ENCODE data around the gene ZFAND2A.
"Not testable (repeated sequence)": the region's sequence is repeated elsewhere in the genome, so short reads cannot be mapped to it uniquely, and the experiment has no call there.

Gene ZFAND2A

DNA sequence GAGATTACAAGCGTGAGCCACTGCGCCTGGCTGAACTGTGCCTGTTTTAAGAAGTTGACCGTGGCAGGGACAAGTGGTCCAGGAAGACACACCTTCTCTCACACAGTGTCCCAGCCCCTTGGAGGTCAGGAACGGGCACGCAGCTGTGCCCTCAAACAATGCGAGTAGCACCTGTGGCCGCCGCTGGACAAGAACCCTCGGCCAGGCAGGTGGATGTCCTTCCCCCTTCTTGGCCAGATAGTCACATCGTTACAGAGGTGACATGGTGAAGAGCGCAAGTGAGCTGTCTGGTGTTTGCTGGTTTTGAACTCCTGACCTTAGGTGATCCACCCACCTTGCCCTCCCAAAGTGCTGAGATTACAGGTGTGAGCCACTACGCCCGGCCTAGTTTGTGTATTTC, 8.8 kb downstream of the ZFAND2A start:
- Histone ChIP-seq H3F3A (ENCODE audit: low read depth) (no peaks in the 10 kb centered on the region), H3K4me3 (ENCODE audit: low read length, poor library complexity, severe bottlenecking) (no peak overlapping the region), H3K4me2 (ENCODE audit: low read depth, low read length, poor library complexity, severe bottlenecking) (no peak overlapping the region), H3K9me2 (replicated peaks; ENCODE audit: low read depth, low read length) (no peaks in the 10 kb centered on the region), H2AFZ (ENCODE audit: low read length) (no peak overlapping the region), H3K4me1 (ENCODE audit: insufficient read depth, low read length, poor library complexity, severe bottlenecking) (no peaks in the 10 kb centered on the region), H3K9ac (ENCODE audit: low read depth, low read length, poor library complexity, severe bottlenecking) (no peak overlapping the region), H3K27me3 (ENCODE audit: insufficient read depth, low read length, poor library complexity, severe bottlenecking) (no peaks in the 10 kb centered on the region), H3K36me3 (ENCODE audit: insufficient read depth, low read length) (peaks cover 44% of the 10 kb centered on the region; the same call in 1 of the 2 replicates), H3K79me2 (ENCODE audit: insufficient read depth, low read length) (peaks cover 4% of the 10 kb centered on the region; the same call in 1 of the 2 replicates), H3K9me3 (ENCODE audit: insufficient read depth, low read depth, low read length) (no peaks in the 10 kb centered on the region), H4K20me1 (ENCODE audit: insufficient read depth, low read length, poor library complexity, severe bottlenecking) (no peaks in the 10 kb centered on the region)
- TF ChIP-seq EZH2phosphoT487 (IDR thresholded peaks at IDR 0.05; ENCODE audit: borderline replicate concordance) = no peak
- TF ChIP-seq, protein P1, sequence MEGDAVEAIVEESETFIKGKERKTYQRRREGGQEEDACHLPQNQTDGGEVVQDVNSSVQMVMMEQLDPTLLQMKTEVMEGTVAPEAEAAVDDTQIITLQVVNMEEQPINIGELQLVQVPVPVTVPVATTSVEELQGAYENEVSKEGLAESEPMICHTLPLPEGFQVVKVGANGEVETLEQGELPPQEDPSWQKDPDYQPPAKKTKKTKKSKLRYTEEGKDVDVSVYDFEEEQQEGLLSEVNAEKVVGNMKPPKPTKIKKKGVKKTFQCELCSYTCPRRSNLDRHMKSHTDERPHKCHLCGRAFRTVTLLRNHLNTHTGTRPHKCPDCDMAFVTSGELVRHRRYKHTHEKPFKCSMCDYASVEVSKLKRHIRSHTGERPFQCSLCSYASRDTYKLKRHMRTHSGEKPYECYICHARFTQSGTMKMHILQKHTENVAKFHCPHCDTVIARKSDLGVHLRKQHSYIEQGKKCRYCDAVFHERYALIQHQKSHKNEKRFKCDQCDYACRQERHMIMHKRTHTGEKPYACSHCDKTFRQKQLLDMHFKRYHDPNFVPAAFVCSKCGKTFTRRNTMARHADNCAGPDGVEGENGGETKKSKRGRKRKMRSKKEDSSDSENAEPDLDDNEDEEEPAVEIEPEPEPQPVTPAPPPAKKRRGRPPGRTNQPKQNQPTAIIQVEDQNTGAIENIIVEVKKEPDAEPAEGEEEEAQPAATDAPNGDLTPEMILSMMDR (conservative IDR thresholded peaks at IDR 0.05; ENCODE audit: low read length) = no peak

DNA sequence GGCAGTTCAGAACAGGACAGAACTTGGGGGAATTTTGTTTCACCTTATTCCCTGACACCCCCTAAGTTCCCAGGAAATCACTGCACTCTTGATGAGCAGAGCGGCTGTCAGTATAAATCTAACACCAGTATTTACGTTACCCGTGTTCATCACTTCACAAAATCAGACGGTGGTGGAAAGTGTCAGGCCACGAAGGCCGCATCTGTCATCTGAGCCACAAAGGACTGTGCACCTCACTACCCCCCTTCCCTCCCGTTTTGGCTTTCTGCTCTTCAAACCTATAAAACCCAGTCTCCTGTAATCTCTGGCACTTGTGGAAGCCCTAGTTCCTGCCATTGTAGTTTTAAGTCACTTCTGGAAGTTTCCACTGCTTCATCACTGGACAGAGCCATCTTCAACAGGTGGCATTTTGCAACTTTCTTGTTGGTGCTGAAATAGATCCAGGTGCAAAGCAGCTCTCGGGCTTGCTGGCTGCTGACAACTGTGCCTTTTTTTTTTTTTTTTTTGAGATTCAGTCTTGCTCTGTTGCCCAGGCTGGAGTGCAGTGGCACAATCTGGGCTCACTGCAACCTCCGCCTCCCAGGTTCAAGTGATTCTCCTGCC, 9.5 kb downstream of the ZFAND2A start:
- H3K4me2 ChIP-seq (ENCODE audit: low read depth, low read length, poor library complexity, severe bottlenecking) = no peak overlapping the region
- no peaks in the 10 kb centered on the region; the same call in 1 of the 2 replicates for H3K79me2 ChIP-seq (ENCODE audit: insufficient read depth, low read length)
- TF ChIP-seq EZH2phosphoT487 (IDR thresholded peaks at IDR 0.05; ENCODE audit: borderline replicate concordance) = no peak
- no peaks in the 10 kb centered on the region for H3K9me3 ChIP-seq (ENCODE audit: insufficient read depth, low read depth, low read length)
- H3K4me1 ChIP-seq (ENCODE audit: insufficient read depth, low read length, poor library complexity, severe bottlenecking) = no peaks in the 10 kb centered on the region
- peaks cover 43% of the 10 kb centered on the region; the same call in 1 of the 2 replicates for H3K36me3 ChIP-seq (ENCODE audit: insufficient read depth, low read length)
- no peaks in the 10 kb centered on the region for H3F3A ChIP-seq (ENCODE audit: low read depth)
- H3K9me2 ChIP-seq (replicated peaks; ENCODE audit: low read depth, low read length) = no peaks in the 10 kb centered on the region
- H3K27me3 ChIP-seq (ENCODE audit: insufficient read depth, low read length, poor library complexity, severe bottlenecking) = no peaks in the 10 kb centered on the region
- H4K20me1 ChIP-seq (ENCODE audit: insufficient read depth, low read length, poor library complexity, severe bottlenecking) = no peaks in the 10 kb centered on the region
- H2AFZ ChIP-seq (ENCODE audit: low read length) = no peak overlapping the region
- no peak overlapping the region for H3K4me3 ChIP-seq (ENCODE audit: low read length, poor library complexity, severe bottlenecking)
- H3K9ac ChIP-seq (ENCODE audit: low read depth, low read length, poor library complexity, severe bottlenecking) = no peak overlapping the region

DNA sequence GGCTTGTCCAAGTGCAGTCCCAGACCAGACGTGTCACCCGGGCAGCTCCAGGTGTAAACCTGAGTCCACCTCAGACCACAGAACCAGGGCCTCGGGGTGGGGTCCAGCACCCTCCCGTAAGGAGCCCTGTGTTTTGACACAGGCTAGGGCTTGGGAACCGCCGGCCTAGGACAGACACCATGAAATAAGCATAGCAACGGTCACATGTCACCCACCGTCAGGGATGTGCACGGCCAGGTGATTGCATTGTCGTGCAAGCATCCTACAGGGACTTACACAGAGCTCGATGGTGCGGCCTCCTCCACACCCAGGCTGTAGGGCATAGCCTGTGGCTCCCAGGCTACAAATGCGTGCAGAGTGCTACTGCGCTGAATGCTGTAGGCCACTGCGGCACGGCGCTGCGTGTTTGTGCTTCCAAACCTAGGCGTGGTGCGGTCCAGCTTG, 10.6 kb downstream of the ZFAND2A start:
- Histone ChIP-seq H3K9me3 (ENCODE audit: insufficient read depth, low read depth, low read length) (no peaks in the 10 kb centered on the region), H3K4me2 (ENCODE audit: low read depth, low read length, poor library complexity, severe bottlenecking) (no peak overlapping the region), H3K9me2 (replicated peaks; ENCODE audit: low read depth, low read length) (no peaks in the 10 kb centered on the region), H3K27me3 (ENCODE audit: insufficient read depth, low read length, poor library complexity, severe bottlenecking) (no peaks in the 10 kb centered on the region), H3K4me1 (ENCODE audit: insufficient read depth, low read length, poor library complexity, severe bottlenecking) (no peaks in the 10 kb centered on the region), H4K20me1 (ENCODE audit: insufficient read depth, low read length, poor library complexity, severe bottlenecking) (no peaks in the 10 kb centered on the region), H3F3A (ENCODE audit: low read depth) (no peaks in the 10 kb centered on the region), H2AFZ (ENCODE audit: low read length) (no peak overlapping the region), H3K36me3 (ENCODE audit: insufficient read depth, low read length) (peaks cover 32% of the 10 kb centered on the region; the same call in 1 of the 2 replicates), H3K79me2 (ENCODE audit: insufficient read depth, low read length) (no peaks in the 10 kb centered on the region), H3K4me3 (ENCODE audit: low read length, poor library complexity, severe bottlenecking) (no peak overlapping the region), H3K9ac (ENCODE audit: low read depth, low read length, poor library complexity, severe bottlenecking) (no peak overlapping the region)
- TF ChIP-seq, protein P1 (conservative IDR thresholded peaks at IDR 0.05; ENCODE audit: low read length) = no peak
- TF ChIP-seq EZH2phosphoT487 (IDR thresholded peaks at IDR 0.05; ENCODE audit: borderline replicate concordance) = no peak

DNA sequence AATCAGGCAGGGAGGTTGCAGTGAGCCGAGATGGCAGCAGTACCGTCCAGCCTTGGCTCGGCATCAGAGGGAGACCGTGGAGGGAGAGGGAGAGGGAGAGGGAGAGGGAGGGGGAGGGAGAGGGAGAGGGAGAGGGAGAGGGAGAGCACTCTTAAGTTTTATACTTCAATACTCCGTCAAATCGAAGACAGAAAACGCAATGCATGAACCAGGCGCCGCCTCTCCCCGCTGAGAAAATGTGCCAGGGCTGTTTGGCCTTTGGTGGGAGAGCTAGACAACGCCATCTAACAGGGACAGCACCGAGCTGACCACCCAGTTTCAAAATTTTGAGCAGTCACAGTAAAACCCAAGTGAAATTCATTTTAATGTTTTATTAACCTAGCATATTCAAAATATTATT, 12.1 kb downstream of the ZFAND2A start:
- H2AFZ ChIP-seq (ENCODE audit: low read length); H3K9me2 ChIP-seq (replicated peaks; ENCODE audit: low read depth, low read length); H3K79me2 ChIP-seq (ENCODE audit: insufficient read depth, low read length); H3K9ac ChIP-seq (ENCODE audit: low read depth, low read length, poor library complexity, severe bottlenecking); H3K4me1 ChIP-seq (ENCODE audit: insufficient read depth, low read length, poor library complexity, severe bottlenecking); H3F3A ChIP-seq (ENCODE audit: low read depth); H3K4me2 ChIP-seq (ENCODE audit: low read depth, low read length, poor library complexity, severe bottlenecking); H3K9me3 ChIP-seq (ENCODE audit: insufficient read depth, low read depth, low read length); H4K20me1 ChIP-seq (ENCODE audit: insufficient read depth, low read length, poor library complexity, severe bottlenecking); H3K27me3 ChIP-seq (ENCODE audit: insufficient read depth, low read length, poor library complexity, severe bottlenecking); H3K4me3 ChIP-seq (ENCODE audit: low read length, poor library complexity, severe bottlenecking): not testable (repeated sequence)
- peaks cover 18% of the 10 kb centered on the region; the same call in 1 of the 2 replicates for H3K36me3 ChIP-seq (ENCODE audit: insufficient read depth, low read length)

Data from Loucy (cell line).